ENCODE data around the gene SLC26A1.

- TF ChIP-seq, protein P1, sequence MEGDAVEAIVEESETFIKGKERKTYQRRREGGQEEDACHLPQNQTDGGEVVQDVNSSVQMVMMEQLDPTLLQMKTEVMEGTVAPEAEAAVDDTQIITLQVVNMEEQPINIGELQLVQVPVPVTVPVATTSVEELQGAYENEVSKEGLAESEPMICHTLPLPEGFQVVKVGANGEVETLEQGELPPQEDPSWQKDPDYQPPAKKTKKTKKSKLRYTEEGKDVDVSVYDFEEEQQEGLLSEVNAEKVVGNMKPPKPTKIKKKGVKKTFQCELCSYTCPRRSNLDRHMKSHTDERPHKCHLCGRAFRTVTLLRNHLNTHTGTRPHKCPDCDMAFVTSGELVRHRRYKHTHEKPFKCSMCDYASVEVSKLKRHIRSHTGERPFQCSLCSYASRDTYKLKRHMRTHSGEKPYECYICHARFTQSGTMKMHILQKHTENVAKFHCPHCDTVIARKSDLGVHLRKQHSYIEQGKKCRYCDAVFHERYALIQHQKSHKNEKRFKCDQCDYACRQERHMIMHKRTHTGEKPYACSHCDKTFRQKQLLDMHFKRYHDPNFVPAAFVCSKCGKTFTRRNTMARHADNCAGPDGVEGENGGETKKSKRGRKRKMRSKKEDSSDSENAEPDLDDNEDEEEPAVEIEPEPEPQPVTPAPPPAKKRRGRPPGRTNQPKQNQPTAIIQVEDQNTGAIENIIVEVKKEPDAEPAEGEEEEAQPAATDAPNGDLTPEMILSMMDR (IDR thresholded peaks at IDR 0.05) = no peak
- no peak for TF ChIP-seq POLR2A (IDR thresholded peaks at IDR 0.05)
Observed at GRCh38 chr4:1015179-1015578, 22.0 kb upstream of the SLC26A1 start.
